ENCODE results near the gene DPY19L1.

DPY19L1 gene

DNA sequence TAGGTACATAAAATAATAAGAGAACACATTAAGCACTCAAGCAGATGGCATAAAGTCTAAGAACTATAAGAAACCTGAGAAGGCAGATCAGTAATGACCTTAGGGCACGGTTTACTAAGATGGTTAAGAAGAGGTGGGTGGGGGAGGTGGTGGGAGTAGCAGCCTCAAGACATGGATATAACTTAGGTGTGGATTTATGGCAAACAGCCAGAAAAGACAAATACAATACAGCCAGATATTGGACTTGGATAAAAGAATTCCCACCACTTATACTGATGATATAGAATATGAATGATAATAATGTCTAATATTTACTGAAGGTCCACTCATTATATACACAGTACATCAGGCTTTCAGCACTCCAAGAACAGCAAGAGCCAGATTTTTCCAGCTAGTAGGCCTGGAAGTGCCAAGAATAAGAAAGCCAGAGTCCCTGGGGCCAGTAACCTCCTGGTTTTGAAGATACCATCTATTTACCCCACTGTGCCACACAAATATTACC is 11.9 kb downstream of the DPY19L1 start:
- Histone ChIP-seq H3K4me1 (ENCODE audit: control insufficient read depth, insufficient read depth, low read depth, low read length) (peaks cover 1% of the 10 kb centered on the region), H4K91ac (ENCODE audit: low read length) (no peak overlapping the region), H2AK5ac (ENCODE audit: low read length, severe bottlenecking) (no peak overlapping the region), H3K27me3 (ENCODE audit: control insufficient read depth in 1 of 2, insufficient read depth in 1 of 2, low read length in 2 of 2) (no peaks in the 10 kb centered on the region), H3K23ac (ENCODE audit: low read length in 2 of 2) (no peak overlapping the region), H3K9me3 (ENCODE audit: control insufficient read depth, low read length) (no peaks in the 10 kb centered on the region), H4K8ac (ENCODE audit: low read length) (no peak overlapping the region), H3K4ac (ENCODE audit: low read depth in 1 of 2, low read length in 2 of 2) (no peak overlapping the region), H3K27ac (ENCODE audit: low read length, poor library complexity, severe bottlenecking) (no peak overlapping the region), H2AFZ (ENCODE audit: low read depth, low read length) (no peak overlapping the region), H2BK5ac (ENCODE audit: low read depth, low read length, poor library complexity, severe bottlenecking) (no peak overlapping the region), H3K79me1 (replicated peaks; ENCODE audit: low read length, poor library complexity, severe bottlenecking) (peaks cover 14% of the 10 kb centered on the region), H3K4me2 (ENCODE audit: low read length, poor library complexity, severe bottlenecking) (no peak overlapping the region), H3K36me3 (ENCODE audit: control insufficient read depth in 1 of 2, insufficient read depth in 2 of 2, low read depth in 1 of 2, low read length in 2 of 2) (no peaks in the 10 kb centered on the region), H3K9ac (ENCODE audit: low read length) (no peak overlapping the region), H2BK12ac (ENCODE audit: low read length in 2 of 2) (no peak overlapping the region), H3K18ac (ENCODE audit: low read depth in 1 of 2, low read length in 2 of 2) (no peak overlapping the region), H2BK15ac (ENCODE audit: low read depth, poor library complexity, severe bottlenecking) (no peak overlapping the region), H2BK120ac (ENCODE audit: low read depth, low read length) (no peak overlapping the region), H3K14ac (ENCODE audit: low read length in 2 of 2) (no peak overlapping the region), H3K4me3 (ENCODE audit: insufficient read depth in 1 of 2, low read depth in 1 of 2, low read length in 2 of 2) (no peak overlapping the region)
- 83% methylated on average over 1 of the region's 1 CpG for WGBS
- no peak for DNase-seq

DNA sequence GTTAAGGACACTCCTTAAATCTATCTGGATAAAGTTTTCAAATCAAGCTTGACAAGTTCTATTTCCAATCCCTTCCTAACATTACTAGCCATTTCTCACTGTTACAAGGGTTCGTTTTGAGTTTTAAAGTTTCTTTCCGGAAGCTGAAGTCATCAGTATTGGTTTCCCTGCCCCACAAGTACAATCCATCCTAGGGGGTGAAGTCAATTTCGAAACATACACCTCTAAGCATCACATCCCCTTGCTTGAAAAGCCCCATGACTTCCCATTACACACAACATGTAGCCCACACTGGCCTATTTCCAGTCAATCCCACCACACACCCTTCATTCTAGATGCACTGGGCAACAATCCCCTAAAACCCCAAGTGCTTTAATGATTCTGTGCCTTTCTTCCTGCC is 13.0 kb downstream of the DPY19L1 start:
- Histone ChIP-seq H2BK120ac (ENCODE audit: low read depth, low read length) (no peak overlapping the region), H3K9ac (ENCODE audit: low read length) (no peak overlapping the region), H2AK5ac (ENCODE audit: low read length, severe bottlenecking) (no peak overlapping the region), H3K4me1 (ENCODE audit: control insufficient read depth, insufficient read depth, low read depth, low read length) (peaks cover 1% of the 10 kb centered on the region), H4K91ac (ENCODE audit: low read length) (no peak overlapping the region), H3K27me3 (ENCODE audit: control insufficient read depth in 1 of 2, insufficient read depth in 1 of 2, low read length in 2 of 2) (no peaks in the 10 kb centered on the region), H2BK12ac (ENCODE audit: low read length in 2 of 2) (no peak overlapping the region), H3K79me1 (replicated peaks; ENCODE audit: low read length, poor library complexity, severe bottlenecking) (peaks cover 16% of the 10 kb centered on the region), H3K27ac (ENCODE audit: low read length, poor library complexity, severe bottlenecking) (no peak overlapping the region), H3K4me3 (ENCODE audit: insufficient read depth in 1 of 2, low read depth in 1 of 2, low read length in 2 of 2) (no peak overlapping the region), H3K14ac (ENCODE audit: low read length in 2 of 2) (no peak overlapping the region), H3K9me3 (ENCODE audit: control insufficient read depth, low read length) (no peaks in the 10 kb centered on the region), H3K4ac (ENCODE audit: low read depth in 1 of 2, low read length in 2 of 2) (no peak overlapping the region), H2BK15ac (ENCODE audit: low read depth, poor library complexity, severe bottlenecking) (no peak overlapping the region), H2BK5ac (ENCODE audit: low read depth, low read length, poor library complexity, severe bottlenecking) (no peak overlapping the region), H3K23ac (ENCODE audit: low read length in 2 of 2) (no peak overlapping the region), H3K36me3 (ENCODE audit: control insufficient read depth in 1 of 2, insufficient read depth in 2 of 2, low read depth in 1 of 2, low read length in 2 of 2) (no peaks in the 10 kb centered on the region), H4K8ac (ENCODE audit: low read length) (no peak overlapping the region), H3K18ac (ENCODE audit: low read depth in 1 of 2, low read length in 2 of 2) (no peak overlapping the region), H2AFZ (ENCODE audit: low read depth, low read length) (no peak overlapping the region), H3K4me2 (ENCODE audit: low read length, poor library complexity, severe bottlenecking) (no peak overlapping the region)
- WGBS: 97% methylated on average over 3 of the region's 3 CpGs
- no peak for DNase-seq

DNA sequence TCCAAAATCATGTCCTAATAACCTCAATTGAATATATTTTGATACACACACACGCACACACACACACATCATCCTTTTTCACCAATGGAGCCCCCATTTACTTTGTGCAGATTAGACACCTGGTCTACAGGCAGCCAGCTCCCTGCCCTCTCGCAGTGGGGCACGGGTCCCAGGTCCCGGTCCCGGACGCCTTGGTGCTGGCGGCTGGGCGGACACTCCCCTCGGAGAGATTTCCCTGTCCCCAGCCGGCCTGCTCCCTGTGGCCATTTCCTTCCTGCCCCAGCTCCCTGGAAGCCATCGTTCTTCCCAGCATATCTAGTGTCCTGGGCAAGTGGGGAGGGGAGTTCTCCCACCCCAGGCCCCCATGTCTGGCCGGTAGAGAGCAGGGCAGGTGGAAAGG is 14.6 kb downstream of the DPY19L1 start:
- H3K36me3 ChIP-seq (ENCODE audit: control insufficient read depth in 1 of 2, insufficient read depth in 2 of 2, low read depth in 1 of 2, low read length in 2 of 2): no peaks in the 10 kb centered on the region
- H3K14ac ChIP-seq (ENCODE audit: low read length in 2 of 2): peak overlapping the region in 1 of 2 experiments; percentile 12
- H3K4me1 ChIP-seq (ENCODE audit: control insufficient read depth, insufficient read depth, low read depth, low read length): peaks cover 1% of the 10 kb centered on the region
- peaks cover 15% of the 10 kb centered on the region for H3K79me1 ChIP-seq (replicated peaks; ENCODE audit: low read length, poor library complexity, severe bottlenecking)
- H3K9ac ChIP-seq (ENCODE audit: low read length): no peak overlapping the region
- no peak overlapping the region for H3K23ac ChIP-seq (ENCODE audit: low read length in 2 of 2)
- no peak overlapping the region for H3K4ac ChIP-seq (ENCODE audit: low read depth in 1 of 2, low read length in 2 of 2)
- no peak overlapping the region for H3K4me2 ChIP-seq (ENCODE audit: low read length, poor library complexity, severe bottlenecking)
- WGBS: 100% methylated on average over 11 of the region's 12 CpGs
- no peak overlapping the region for H2AK5ac ChIP-seq (ENCODE audit: low read length, severe bottlenecking)
- no peak overlapping the region for H2BK15ac ChIP-seq (ENCODE audit: low read depth, poor library complexity, severe bottlenecking)
- H3K27ac ChIP-seq (ENCODE audit: low read length, poor library complexity, severe bottlenecking): no peak overlapping the region
- H3K9me3 ChIP-seq (ENCODE audit: control insufficient read depth, low read length): no peaks in the 10 kb centered on the region
- no peak overlapping the region for H4K91ac ChIP-seq (ENCODE audit: low read length)
- no peak overlapping the region for H2BK12ac ChIP-seq (ENCODE audit: low read length in 2 of 2)
- H2BK5ac ChIP-seq (ENCODE audit: low read depth, low read length, poor library complexity, severe bottlenecking): no peak overlapping the region
- DNase-seq: no peak
- H3K27me3 ChIP-seq (ENCODE audit: control insufficient read depth in 1 of 2, insufficient read depth in 1 of 2, low read length in 2 of 2): no peaks in the 10 kb centered on the region
- no peak overlapping the region for H2BK120ac ChIP-seq (ENCODE audit: low read depth, low read length)
- H3K4me3 ChIP-seq (ENCODE audit: insufficient read depth in 1 of 2, low read depth in 1 of 2, low read length in 2 of 2): no peak overlapping the region
- peak overlapping the region in 1 of 2 experiments; percentile 30 for H3K18ac ChIP-seq (ENCODE audit: low read depth in 1 of 2, low read length in 2 of 2)
- no peak overlapping the region for H2AFZ ChIP-seq (ENCODE audit: low read depth, low read length)
- no peak overlapping the region for H4K8ac ChIP-seq (ENCODE audit: low read length)

DNA sequence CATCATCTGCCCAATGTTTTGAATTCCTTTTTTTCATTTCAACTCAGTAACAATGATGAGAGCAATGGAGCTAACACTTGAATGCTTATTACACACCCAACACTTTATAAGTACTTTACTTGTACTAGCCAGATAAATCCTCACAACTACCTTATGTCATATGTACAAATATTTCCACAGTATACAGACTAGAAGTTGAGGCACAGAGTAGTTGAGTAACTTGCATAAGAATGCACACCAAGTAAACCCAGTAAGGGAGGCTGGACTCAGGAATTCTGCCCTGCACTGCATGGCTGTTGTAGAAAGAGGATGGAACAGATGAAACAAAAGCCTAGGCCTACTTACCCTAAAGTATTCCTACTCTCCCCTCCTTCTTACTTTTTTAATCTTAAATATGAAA is 15.8 kb downstream of the DPY19L1 start:
- no peak overlapping the region for H2BK120ac ChIP-seq (ENCODE audit: low read depth, low read length)

More for the DNA sequence above, 15.8 kb downstream of the DPY19L1 start:
- H4K91ac ChIP-seq (ENCODE audit: low read length): no peak overlapping the region
- H3K4me1 ChIP-seq (ENCODE audit: control insufficient read depth, insufficient read depth, low read depth, low read length): peaks cover 1% of the 10 kb centered on the region
- no peak overlapping the region for H3K4me2 ChIP-seq (ENCODE audit: low read length, poor library complexity, severe bottlenecking)
- H2AFZ ChIP-seq (ENCODE audit: low read depth, low read length): no peak overlapping the region
- H4K8ac ChIP-seq (ENCODE audit: low read length): no peak overlapping the region
- H2AK5ac ChIP-seq (ENCODE audit: low read length, severe bottlenecking): no peak overlapping the region
- no peaks in the 10 kb centered on the region for H3K9me3 ChIP-seq (ENCODE audit: control insufficient read depth, low read length)
- H3K27ac ChIP-seq (ENCODE audit: low read length, poor library complexity, severe bottlenecking): no peak overlapping the region
- no peak overlapping the region for H3K4ac ChIP-seq (ENCODE audit: low read depth in 1 of 2, low read length in 2 of 2)
- no peaks in the 10 kb centered on the region for H3K27me3 ChIP-seq (ENCODE audit: control insufficient read depth in 1 of 2, insufficient read depth in 1 of 2, low read length in 2 of 2)
- no peak overlapping the region for H3K18ac ChIP-seq (ENCODE audit: low read depth in 1 of 2, low read length in 2 of 2)
- no peak overlapping the region for H2BK15ac ChIP-seq (ENCODE audit: low read depth, poor library complexity, severe bottlenecking)
- H3K79me1 ChIP-seq (replicated peaks; ENCODE audit: low read length, poor library complexity, severe bottlenecking): peaks cover 13% of the 10 kb centered on the region
- no peak overlapping the region for H3K9ac ChIP-seq (ENCODE audit: low read length)
- no peak overlapping the region for H2BK5ac ChIP-seq (ENCODE audit: low read depth, low read length, poor library complexity, severe bottlenecking)
- DNase-seq: peak; percentile 18
- no peak overlapping the region for H3K14ac ChIP-seq (ENCODE audit: low read length in 2 of 2)
- no peak overlapping the region for H2BK12ac ChIP-seq (ENCODE audit: low read length in 2 of 2)
- no peak overlapping the region for H3K23ac ChIP-seq (ENCODE audit: low read length in 2 of 2)
- H3K4me3 ChIP-seq (ENCODE audit: insufficient read depth in 1 of 2, low read depth in 1 of 2, low read length in 2 of 2): no peak overlapping the region
- peaks cover 0 to 6% of the 10 kb centered on the region in 2 experiments for H3K36me3 ChIP-seq (ENCODE audit: control insufficient read depth in 1 of 2, insufficient read depth in 2 of 2, low read depth in 1 of 2, low read length in 2 of 2)

All from mesenchymal stem cell (in vitro differentiated cells and primary cell).